Adrenal gland (tissue), 12 donors: ENCODE measurements around the gene PDGFB. TPM values are rescaled to one million over a fixed set of nuclear protein-coding genes. Genes with fewer than 3 reads are reported as not detected.
A peak's percentile ranks its signal among the peaks of the same experiment; 100 is the strongest.

Experiments
- DNase-seq, 7 donors: peaks; one replicate each; pipeline ENCODE4 v3.0.0-alpha.2; 2019 to 2020
- H3K27ac ChIP-seq, 5 donors: fragments of 200-600 bp; sonication (generic) in 4 of 5; 1 replicate in 3 of 5; 2 replicates in 2 of 5; pipeline versions ENCODE4 v1.5.1 to v1.8.0; 2016 to 2020; ENCODE audit warnings: mild to moderate bottlenecking in 1 of 5
- H3K27me3 ChIP-seq: fragments of 200-600 bp; 2 replicates; pipeline ENCODE4 v1.8.0; 2021
- H3K36me3 ChIP-seq, 2 donors: fragments of 200-600 bp; replicated peaks in 1 of 2; 1 replicate in 1 of 2; 2 replicates in 1 of 2; pipeline versions ENCODE4 v1.5.1 to v1.8.0; 2018 to 2022
- H3K4me1 ChIP-seq, 2 donors: fragments of 200-600 bp; replicated peaks in 1 of 2; 1 replicate in 1 of 2; 2 replicates in 1 of 2; pipeline versions ENCODE4 v1.5.1 to v1.8.0; 2018 to 2021
- H3K4me3 ChIP-seq, 4 donors: fragments of 200-600 bp; sonication (generic) in 3 of 4; one replicate each; pipeline ENCODE4 v1.5.1; 2016 to 2018
- H3K9me3 ChIP-seq, 3 donors: fragments of 200-600 bp; sonication (generic) in 1 of 3; replicated peaks in 1 of 3; 1 replicate in 2 of 3; 2 replicates in 1 of 3; pipeline versions ENCODE4 v1.5.1 to v1.8.0; 2016 to 2021
- POLR2A ChIP-seq, 2 donors: fragments of 450-650 bp; IDR thresholded peaks; one replicate each; pipeline ENCODE4 v1.6.1; 2017; ENCODE audit warnings: antibody characterized with exemption in 2 of 2, mild to moderate bottlenecking in 2 of 2, moderate library complexity in 1 of 2
- WGBS, 4 donors: extraction: QIAGEN DNeasy Blood & Tissue Kit in 2 of 4; methylation state at CpG; one replicate each; pipeline versions ENCODE4 v1.1.5 to v1.1.7; 2013 to 2017; 5-methylcytosine and 5-hydroxymethylcytosine counted together
- intact Hi-C, 2 donors: fragments of 100-400 bp; cut with DNase I; formaldehyde crosslinking; loops; one replicate each; pipeline versions ENCODE4 v1.14.1 to v1.15.0; 2022 to 2023
- polyA plus RNA-seq, 3 donors: library from polyadenylated mRNA; stranded (reverse); fragments of 200-250 nt in 2 of 3; fragments of 350-450 nt in 1 of 3; fragmentation: Illumina TruSeq in 1 of 3; extraction: RNeasy Lipid Tissue Mini Kit (QIAGEN cat#74804) in 1 of 3; gene quantifications; one replicate each; pipeline ENCODE4 v1.2.3, GENCODE V29; 2013 to 2014
- total RNA-seq, 9 donors: library from RNA; depleted of rRNA in 4 of 9; stranded (reverse); fragments of >200 nt in 4 of 9; fragments of 120-200 nt in 1 of 9; fragmentation: NEBNext Ultra II Directional in 1 of 9; extraction: Animal tissue kit (Norgen Biotek cat#: 25700) in 1 of 9; gene quantifications; one replicate each; pipeline versions ENCODE4 v1.1.0 to v1.2.4, GENCODE V29; 2013 to 2023
- TF ChIP-seq, protein P1 (sequence below), 6 experiments: fragments of 450-650 bp in 4 of 6; fragments of 200-600 bp in 2 of 6; sonication (generic) in 1 of 6; IDR thresholded peaks; 1 replicate in 5 of 6; 2 replicates in 1 of 6; pipeline versions ENCODE4 v1.5.1 to v1.8.0; 2016 to 2021; ENCODE audit warnings: antibody characterized with exemption in 6 of 6, mild to moderate bottlenecking in 2 of 6, moderate library complexity in 1 of 6
- donor health status: healthy with polysubstance abuse.
- donor health status: Bipolar disorder and iron deficiency.
- donor health status: DM: yes; HTN: yes; CAD: no.
- donor health status: DM: no; HTN: no; CAD: no.
- donor health status: DM: no; HTN: no; CAD: no.
- donor health status: DM: yes; HTN: yes; CAD: no.

PDGFB gene
- total and polyA plus RNA-seq, 12 donors, result 1.8 to 10.9 (median 6.1) TPM

DNA sequence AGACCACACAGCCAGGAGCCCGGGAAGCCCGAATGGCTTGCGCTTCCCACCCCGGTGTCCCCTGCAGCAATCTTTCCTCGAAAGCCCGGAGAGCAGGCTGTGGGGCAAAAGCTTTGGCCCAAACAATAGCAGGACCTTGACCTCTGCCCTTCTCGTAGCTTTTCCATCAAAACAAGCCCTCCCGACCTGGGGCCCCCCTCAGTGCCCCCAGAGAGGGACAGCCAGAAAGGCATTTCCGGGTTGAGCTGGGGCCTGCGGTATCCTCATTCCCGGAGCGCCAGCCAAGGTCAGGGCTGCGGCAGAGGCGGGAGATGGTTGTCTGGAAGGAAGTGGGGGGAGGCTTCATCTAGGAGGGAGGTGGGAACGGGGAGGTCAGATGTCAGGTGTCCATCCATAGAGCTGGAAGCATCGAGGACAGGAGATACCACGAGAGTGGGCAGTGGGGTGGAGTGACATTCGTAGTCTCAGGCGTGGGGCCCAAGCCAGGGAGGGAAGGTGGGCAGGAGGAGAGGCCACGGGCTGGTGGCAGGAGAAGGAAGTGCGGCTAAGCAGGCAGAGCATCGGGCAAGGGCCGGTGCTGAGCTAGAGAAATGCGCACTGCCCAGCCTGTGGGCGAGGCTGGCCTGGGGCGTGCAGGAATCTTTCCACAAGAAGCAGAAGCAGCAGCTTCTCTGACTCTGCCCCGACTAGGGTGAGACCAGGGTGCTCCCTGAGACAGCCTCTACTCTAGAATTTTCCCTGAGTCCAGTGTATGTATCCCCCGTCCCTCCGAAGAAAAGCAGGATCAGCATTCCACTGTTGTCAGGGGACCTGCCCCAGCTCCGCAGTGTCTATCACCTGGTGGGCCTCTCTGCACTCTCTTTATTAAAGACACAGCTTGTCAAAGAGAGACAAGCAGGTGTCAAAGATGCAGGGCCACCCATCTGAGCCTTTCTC is 14.3 kb downstream of the PDGFB start:
- peak in 1 of 7 donors; percentile 48 for DNase-seq
- Histone ChIP-seq H3K36me3 (peaks cover 0 to 15% of the 10 kb centered on the region in 2 donors), H3K27ac (peak overlapping the region in 1 of 5 donors; percentile 58), H3K27me3 (no peaks in the 10 kb centered on the region), H3K4me1 (peaks cover 0 to 24% of the 10 kb centered on the region in 2 donors), H3K9me3 (no peaks in the 10 kb centered on the region), H3K4me3 (no peak overlapping the region)
- intact Hi-C loops, result no loop called here
- TF ChIP-seq, protein P1, sequence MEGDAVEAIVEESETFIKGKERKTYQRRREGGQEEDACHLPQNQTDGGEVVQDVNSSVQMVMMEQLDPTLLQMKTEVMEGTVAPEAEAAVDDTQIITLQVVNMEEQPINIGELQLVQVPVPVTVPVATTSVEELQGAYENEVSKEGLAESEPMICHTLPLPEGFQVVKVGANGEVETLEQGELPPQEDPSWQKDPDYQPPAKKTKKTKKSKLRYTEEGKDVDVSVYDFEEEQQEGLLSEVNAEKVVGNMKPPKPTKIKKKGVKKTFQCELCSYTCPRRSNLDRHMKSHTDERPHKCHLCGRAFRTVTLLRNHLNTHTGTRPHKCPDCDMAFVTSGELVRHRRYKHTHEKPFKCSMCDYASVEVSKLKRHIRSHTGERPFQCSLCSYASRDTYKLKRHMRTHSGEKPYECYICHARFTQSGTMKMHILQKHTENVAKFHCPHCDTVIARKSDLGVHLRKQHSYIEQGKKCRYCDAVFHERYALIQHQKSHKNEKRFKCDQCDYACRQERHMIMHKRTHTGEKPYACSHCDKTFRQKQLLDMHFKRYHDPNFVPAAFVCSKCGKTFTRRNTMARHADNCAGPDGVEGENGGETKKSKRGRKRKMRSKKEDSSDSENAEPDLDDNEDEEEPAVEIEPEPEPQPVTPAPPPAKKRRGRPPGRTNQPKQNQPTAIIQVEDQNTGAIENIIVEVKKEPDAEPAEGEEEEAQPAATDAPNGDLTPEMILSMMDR (IDR thresholded peaks at IDR 0.05), result peak in 2 of 6 experiments; percentile 20 to 27
- no peak for TF ChIP-seq POLR2A (IDR thresholded peaks at IDR 0.05)
- WGBS, 4 donors, result 43 to 56% (median 49%) methylated on average over 24 to 30 of the region's 30 CpGs

DNA sequence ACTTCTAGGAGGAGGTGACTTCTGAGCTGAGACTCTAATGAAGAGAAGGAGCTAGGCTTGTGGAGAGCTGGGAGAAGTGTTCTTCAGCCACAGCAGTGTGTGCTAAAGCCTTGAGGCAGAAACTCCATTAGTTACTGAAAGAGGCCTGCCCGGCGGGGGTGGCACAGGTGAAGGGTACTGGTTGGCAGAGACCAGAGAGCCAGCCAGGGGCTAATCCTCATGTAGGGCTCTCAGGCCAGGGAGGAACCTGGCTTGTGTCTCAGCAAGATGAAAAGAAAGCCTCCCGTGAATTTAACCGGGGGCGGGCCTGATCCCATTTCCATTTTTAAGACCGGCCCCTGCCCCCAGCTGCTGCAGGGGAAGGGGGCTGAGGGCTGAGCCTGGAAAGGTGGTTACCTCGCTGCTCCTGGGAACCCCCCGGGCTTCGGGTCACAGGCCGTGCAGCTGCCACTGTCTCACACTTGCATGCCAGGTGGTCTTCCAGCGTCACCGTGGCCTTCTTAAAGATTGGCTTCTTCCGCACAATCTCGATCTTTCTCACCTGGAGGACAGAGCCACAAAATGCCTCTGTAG is 15.0 kb downstream of the PDGFB start:
- Histone ChIP-seq H3K27ac (peak overlapping the region in 1 of 5 donors; percentile 14), H3K27me3 (no peaks in the 10 kb centered on the region), H3K9me3 (no peaks in the 10 kb centered on the region), H3K4me3 (no peak overlapping the region), H3K36me3 (peaks cover 0 to 15% of the 10 kb centered on the region in 2 donors), H3K4me1 (peaks cover 0 to 18% of the 10 kb centered on the region in 2 donors)
- no peak for TF ChIP-seq POLR2A (IDR thresholded peaks at IDR 0.05)
- TF ChIP-seq, protein P1 (IDR thresholded peaks at IDR 0.05), result no peak
- no peak for DNase-seq
- intact Hi-C loops, result no loop called here
- whole genome bisulfite sequencing, 4 donors, result 80 to 86% (median 81%) methylated on average over 2 to 14 of the region's 14 CpGs

DNA sequence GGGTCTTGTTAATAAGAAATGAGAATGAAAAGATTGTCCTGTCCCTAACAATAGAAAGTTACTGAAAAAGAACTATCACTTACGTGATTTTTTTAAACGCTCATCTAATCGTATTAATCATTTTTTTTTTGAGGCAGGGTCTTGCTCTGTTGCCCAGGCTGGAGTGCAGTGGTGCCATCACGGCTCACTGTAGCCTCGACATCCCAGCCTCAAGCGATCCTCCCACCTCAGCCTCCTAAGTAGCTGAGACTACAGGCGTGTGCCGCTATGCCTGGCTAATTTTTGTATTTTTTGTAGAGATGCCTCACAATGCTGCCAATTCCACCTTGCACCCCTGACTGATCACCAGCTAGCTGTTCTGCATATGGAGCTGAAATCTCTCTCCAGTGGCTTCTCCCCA is 15.7 kb downstream of the PDGFB start:
- H3K36me3 ChIP-seq, result peaks cover 0 to 21% of the 10 kb centered on the region in 2 donors
- no peak overlapping the region for H3K27ac ChIP-seq
- intact Hi-C loops, result no loop called here
- 94 to 95% (median 95%) methylated on average over 8 of the region's 8 CpGs for WGBS, 4 donors
- TF ChIP-seq, protein P1 (IDR thresholded peaks at IDR 0.05), result no peak
- TF ChIP-seq POLR2A (IDR thresholded peaks at IDR 0.05), result no peak
- peaks cover 0 to 12% of the 10 kb centered on the region in 2 donors for H3K4me1 ChIP-seq
- H3K27me3 ChIP-seq, result no peaks in the 10 kb centered on the region
- no peaks in the 10 kb centered on the region for H3K9me3 ChIP-seq
- H3K4me3 ChIP-seq, result no peak overlapping the region
- no peak for DNase-seq

DNA sequence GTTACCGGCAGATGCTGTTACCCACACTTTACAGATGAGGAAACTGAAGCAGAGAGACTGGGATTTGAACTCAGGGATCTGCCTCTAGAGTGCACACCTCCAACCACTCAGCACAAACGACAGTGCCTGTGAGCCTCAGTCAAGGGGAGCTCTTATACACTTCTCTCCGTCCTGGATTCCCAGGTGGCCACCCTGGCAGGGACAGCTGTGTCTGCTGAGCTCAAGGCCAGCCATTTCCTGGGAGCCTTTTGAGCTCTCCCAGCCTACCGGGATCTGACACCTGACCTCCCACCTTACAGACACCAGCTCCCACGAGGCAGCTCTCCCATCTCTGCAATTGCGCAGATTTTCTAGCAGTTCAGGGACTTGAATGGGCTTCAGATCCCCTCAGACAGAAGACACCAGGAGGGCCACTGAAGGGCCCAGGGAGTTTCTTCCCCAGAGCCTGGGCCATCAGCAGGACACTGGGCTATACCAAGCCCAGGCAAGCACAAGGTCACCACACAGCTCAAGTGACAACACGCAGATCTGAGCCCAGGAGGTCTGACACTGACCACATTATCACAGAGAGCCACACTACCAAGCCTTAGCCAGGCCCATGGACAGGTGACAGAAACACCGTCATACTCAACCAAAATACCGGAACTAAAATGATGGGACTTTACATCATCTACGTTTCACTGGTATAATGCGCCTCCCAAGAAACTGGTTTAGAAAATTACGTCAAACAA is 17.1 kb downstream of the PDGFB start:
- peaks cover 0 to 26% of the 10 kb centered on the region in 2 donors for H3K36me3 ChIP-seq
- intact Hi-C loops, result no loop called here

More for the DNA sequence above, 17.1 kb downstream of the PDGFB start:
- 70 to 82% (median 76%) methylated on average over 11 to 12 of the region's 12 CpGs for WGBS, 4 donors
- H3K27ac ChIP-seq, result no peak overlapping the region
- no peak for DNase-seq
- no peaks in the 10 kb centered on the region for H3K9me3 ChIP-seq
- H3K4me3 ChIP-seq, result no peak overlapping the region
- peaks cover 0 to 4% of the 10 kb centered on the region in 2 donors for H3K4me1 ChIP-seq
- no peaks in the 10 kb centered on the region for H3K27me3 ChIP-seq
- TF ChIP-seq POLR2A (IDR thresholded peaks at IDR 0.05), result no peak
- TF ChIP-seq, protein P1 (IDR thresholded peaks at IDR 0.05), result no peak
